SHP77 (cell line): ENCODE data around the gene KIF3B.
"Not testable (repeated sequence)": the region's sequence is repeated elsewhere in the genome, so short reads cannot be mapped to it uniquely, and the experiment has no call there.

Source experiments
- DNase-seq, 2 experiments: peaks; one replicate each; lab custom pipeline; 2025; lab: John Stamatoyannopoulos, UW

KIF3B gene

GRCh38 chr20:32248043-32248442 is 29.4 kb upstream of the KIF3B start:
- no peak for DNase-seq

- DNase-seq: no peak
These were observed 28.3 kb upstream of the KIF3B start for GRCh38 chr20:32249030-32249738.

GRCh38 chr20:32251470-32251869 is 26.0 kb upstream of the KIF3B start:
- DNase-seq: no peak

GRCh38 chr20:32252189-32252588 is 25.3 kb upstream of the KIF3B start:
- no peak for DNase-seq

GRCh38 chr20:32260973-32261372 is 16.5 kb upstream of the KIF3B start:
- DNase-seq: not testable (repeated sequence)

GRCh38 chr20:32261644-32262043 is 15.8 kb upstream of the KIF3B start:
- no peak for DNase-seq

- DNase-seq: no peak
These were observed 14.0 kb upstream of the KIF3B start for GRCh38 chr20:32263398-32263954.

GRCh38 chr20:32271620-32272019 is 5.8 kb upstream of the KIF3B start:
- no peak for DNase-seq

GRCh38 chr20:32274359-32274758 is 3.1 kb upstream of the KIF3B start:
- DNase-seq: no peak

GRCh38 chr20:32275163-32275562 is 2.3 kb upstream of the KIF3B start:
- DNase-seq: not testable (repeated sequence)

GRCh38 chr20:32278199-32278643 is 770 bp downstream of the KIF3B start:
- DNase-seq: no peak

- no peak for DNase-seq
These were observed 4.3 kb downstream of the KIF3B start for GRCh38 chr20:32281711-32282110.

GRCh38 chr20:32282461-32282860 is 5.0 kb downstream of the KIF3B start:
- DNase-seq: peak; percentile 72 to 76

- no peak for DNase-seq
These were observed 7.7 kb downstream of the KIF3B start for GRCh38 chr20:32285082-32285620.

GRCh38 chr20:32285621-32286371 is 8.3 kb downstream of the KIF3B start:
- no peak for DNase-seq

- no peak for DNase-seq
These were observed 9.8 kb downstream of the KIF3B start for GRCh38 chr20:32287231-32287638.

GRCh38 chr20:32288225-32288849 is 10.9 kb downstream of the KIF3B start:
- DNase-seq: no peak

- DNase-seq: not testable (repeated sequence)
These were observed 11.8 kb downstream of the KIF3B start for GRCh38 chr20:32289299-32289660.

GRCh38 chr20:32289661-32290431 is 12.4 kb downstream of the KIF3B start:
- DNase-seq: no peak

GRCh38 chr20:32291166-32291565 is 13.7 kb downstream of the KIF3B start:
- no peak for DNase-seq

- no peak for DNase-seq
These were observed 15.1 kb downstream of the KIF3B start for GRCh38 chr20:32292548-32292947.

- DNase-seq: no peak
These were observed 16.6 kb downstream of the KIF3B start for GRCh38 chr20:32294071-32294470.
